ENCODE measurements around the gene LMTK3. TPM values are rescaled to one million over a fixed set of nuclear protein-coding genes. Genes with fewer than 3 reads are reported as not detected.
A peak's percentile ranks its signal among the peaks of the same experiment; 100 is the strongest.

Gene LMTK3
- total and polyA plus RNA-seq, 9 of the 15 experiments (the other 6 are each of a cell fraction or from before 2014, with no cell fraction given) = 0.35 to 12.3 (median 2.0) TPM; not detected in 2

DNA sequence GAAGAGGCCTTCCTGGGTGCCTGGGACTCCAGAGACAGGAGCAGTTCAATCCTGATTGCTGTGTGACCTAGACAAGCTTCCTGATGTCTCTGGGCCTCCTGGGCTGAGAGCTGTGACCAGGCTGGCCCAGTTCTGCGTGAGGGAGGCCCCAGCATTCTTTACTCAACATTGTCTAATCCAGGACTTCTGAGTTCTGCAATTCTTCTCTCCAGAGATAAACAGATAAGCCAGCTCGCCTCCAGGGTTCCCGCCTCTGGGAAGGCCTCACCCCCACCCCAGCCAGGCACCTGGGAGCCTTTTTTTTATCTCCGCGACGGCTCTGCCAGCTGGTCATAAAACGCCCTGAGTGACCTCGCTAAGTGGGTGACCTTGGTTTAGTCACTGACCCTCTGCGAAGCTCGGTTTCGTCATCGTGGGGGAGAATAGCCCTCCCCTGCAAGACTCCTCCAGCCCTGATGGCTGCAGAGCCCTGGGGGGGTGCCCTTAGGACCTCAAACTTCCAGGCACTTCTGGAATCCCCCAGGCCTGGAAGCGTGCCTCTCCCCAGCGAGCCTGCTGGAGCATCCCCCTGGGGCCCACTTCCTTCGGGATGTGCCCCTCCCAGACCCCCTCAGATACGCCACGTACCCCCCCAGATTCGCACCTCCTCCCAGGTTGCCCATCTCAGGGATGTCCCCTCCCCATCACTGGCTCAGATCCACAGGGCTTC lies 42.2 kb upstream of the LMTK3 start (continued):
- TF ChIP-seq SREBF1 (IDR thresholded peaks at IDR 0.05; ENCODE audit: borderline replicate concordance, low read depth, low read length) = no peak
- TF ChIP-seq BHLHE40 (IDR thresholded peaks at IDR 0.05; ENCODE audit: low read length) = 0 out of 2 replicates have a peak, but pooled peaks have one; percentile 16
- no peak for TF ChIP-seq HMG20A (CRISPR knock-in tag; conservative IDR thresholded peaks at IDR 0.05)
- no peak for TF ChIP-seq ETS1 (conservative IDR thresholded peaks at IDR 0.05; ENCODE audit: control insufficient read depth, low read depth, low read length)
- no peak for TF ChIP-seq ZNF696 (CRISPR knock-in tag; conservative IDR thresholded peaks at IDR 0.05)
- TF ChIP-seq GTF2B (IDR thresholded peaks at IDR 0.05; ENCODE audit: extremely low read depth, insufficient read length) = no peak
- peak; percentile 77; the same call in 1 of the 2 replicates for TF ChIP-seq RB1 (IDR thresholded peaks at IDR 0.05; ENCODE audit: low read depth)
- TF ChIP-seq BRD9 (IDR thresholded peaks at IDR 0.05; ENCODE audit: low read depth, partially characterized antibody) = peak; percentile 98
- no peak for TF ChIP-seq EHMT2 (IDR thresholded peaks at IDR 0.05)
- TF ChIP-seq, protein P1, sequence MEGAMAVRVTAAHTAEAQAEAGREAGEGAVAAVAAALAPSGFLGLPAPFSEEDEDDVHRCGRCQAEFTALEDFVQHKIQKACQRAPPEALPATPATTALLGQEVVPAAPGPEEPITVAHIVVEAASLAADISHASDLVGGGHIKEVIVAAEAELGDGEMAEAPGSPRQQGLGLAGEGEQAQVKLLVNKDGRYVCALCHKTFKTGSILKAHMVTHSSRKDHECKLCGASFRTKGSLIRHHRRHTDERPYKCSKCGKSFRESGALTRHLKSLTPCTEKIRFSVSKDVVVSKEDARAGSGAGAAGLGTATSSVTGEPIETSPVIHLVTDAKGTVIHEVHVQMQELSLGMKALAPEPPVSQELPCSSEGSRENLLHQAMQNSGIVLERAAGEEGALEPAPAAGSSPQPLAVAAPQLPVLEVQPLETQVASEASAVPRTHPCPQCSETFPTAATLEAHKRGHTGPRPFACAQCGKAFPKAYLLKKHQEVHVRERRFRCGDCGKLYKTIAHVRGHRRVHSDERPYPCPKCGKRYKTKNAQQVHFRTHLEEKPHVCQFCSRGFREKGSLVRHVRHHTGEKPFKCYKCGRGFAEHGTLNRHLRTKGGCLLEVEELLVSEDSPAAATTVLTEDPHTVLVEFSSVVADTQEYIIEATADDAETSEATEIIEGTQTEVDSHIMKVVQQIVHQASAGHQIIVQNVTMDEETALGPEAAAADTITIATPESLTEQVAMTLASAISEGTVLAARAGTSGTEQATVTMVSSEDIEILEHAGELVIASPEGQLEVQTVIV (CRISPR knock-in tag; IDR thresholded peaks at IDR 0.05; ENCODE audit: borderline replicate concordance) = no peak
- no peak for TF ChIP-seq KDM4B (IDR thresholded peaks at IDR 0.05; ENCODE audit: borderline replicate concordance in 2 of 2, low read depth in 1 of 2)
- TF ChIP-seq TARDBP (IDR thresholded peaks at IDR 0.05) = 0 out of 2 replicates have a peak, but pooled peaks have one; percentile 49
- no peak for TF ChIP-seq ZNF224 (CRISPR knock-in tag; IDR thresholded peaks at IDR 0.05)
- no peak for TF ChIP-seq HSF4 (CRISPR knock-in tag; IDR thresholded peaks at IDR 0.05; ENCODE audit: borderline replicate concordance)
- TF ChIP-seq ZNF655 (CRISPR knock-in tag; IDR thresholded peaks at IDR 0.05) = no peak
- TF ChIP-seq ZNF507 (tag; conservative IDR thresholded peaks at IDR 0.05) = no peak
- no peak for TF ChIP-seq POLR2A (conservative IDR thresholded peaks at IDR 0.05)
- no peak for TF ChIP-seq ATF1 (CRISPR knock-in tag; IDR thresholded peaks at IDR 0.05)
- peak; percentile 75; the same call in 1 of the 2 replicates for TF ChIP-seq ATF1 (tag; IDR thresholded peaks at IDR 0.05)
- no peak; a peak in 1 of 4 replicates for TF ChIP-seq NONO (IDR thresholded peaks at IDR 0.05; ENCODE audit: low read depth in 2 of 2, low read length in 1 of 2)
- no peak for TF ChIP-seq TAF15 (IDR thresholded peaks at IDR 0.05; ENCODE audit: low read depth, low read length)
- peak; percentile 57 for TF ChIP-seq TAL1 (IDR thresholded peaks at IDR 0.05)
- TF ChIP-seq ZNF212 (CRISPR knock-in tag; IDR thresholded peaks at IDR 0.05) = no peak
